PFSK-1 (cell line): ENCODE results near the gene HCRTR2.

Experiments used
- FOXP2 ChIP-seq: optimal IDR thresholded peaks from 2 replicates; pipeline ENCODE3; 2011; ENCODE audit warnings: borderline replicate concordance, control low read depth, inconsistent platforms; ENCODE audit not compliant: insufficient read depth; ENCODE audit errors: extremely low read length, extremely low read depth
- POLR2AphosphoS5 ChIP-seq: IDR thresholded peaks from 2 replicates; pipeline ENCODE4 v1.6.1; 2012; ENCODE audit warnings: low read depth, mild to moderate bottlenecking, control low read depth, low read length, moderate library complexity
- SIN3A ChIP-seq: IDR thresholded peaks from 2 replicates; pipeline ENCODE4 v1.6.1; 2012; ENCODE audit warnings: mild to moderate bottlenecking, low read length, moderate library complexity, borderline replicate concordance; ENCODE audit not compliant: insufficient read depth
- TAF1 ChIP-seq: IDR thresholded peaks from 2 replicates; pipeline ENCODE4 v1.6.1; 2012; ENCODE audit warnings: low read length, control low read depth, borderline replicate concordance; ENCODE audit not compliant: insufficient read depth
- TF ChIP-seq, protein P1 (sequence below), 2 experiments: IDR thresholded peaks; 2 replicates each; pipeline versions ENCODE4 v1.6.1 to v1.8.0; 2011 to 2012; ENCODE audit warnings: low read depth in 2 of 2, low read length in 2 of 2, control low read depth in 1 of 2, inconsistent platforms in 1 of 2, mild to moderate bottlenecking in 1 of 2, moderate library complexity in 1 of 2; ENCODE audit not compliant: insufficient read depth in 1 of 2

The HCRTR2 gene

DNA sequence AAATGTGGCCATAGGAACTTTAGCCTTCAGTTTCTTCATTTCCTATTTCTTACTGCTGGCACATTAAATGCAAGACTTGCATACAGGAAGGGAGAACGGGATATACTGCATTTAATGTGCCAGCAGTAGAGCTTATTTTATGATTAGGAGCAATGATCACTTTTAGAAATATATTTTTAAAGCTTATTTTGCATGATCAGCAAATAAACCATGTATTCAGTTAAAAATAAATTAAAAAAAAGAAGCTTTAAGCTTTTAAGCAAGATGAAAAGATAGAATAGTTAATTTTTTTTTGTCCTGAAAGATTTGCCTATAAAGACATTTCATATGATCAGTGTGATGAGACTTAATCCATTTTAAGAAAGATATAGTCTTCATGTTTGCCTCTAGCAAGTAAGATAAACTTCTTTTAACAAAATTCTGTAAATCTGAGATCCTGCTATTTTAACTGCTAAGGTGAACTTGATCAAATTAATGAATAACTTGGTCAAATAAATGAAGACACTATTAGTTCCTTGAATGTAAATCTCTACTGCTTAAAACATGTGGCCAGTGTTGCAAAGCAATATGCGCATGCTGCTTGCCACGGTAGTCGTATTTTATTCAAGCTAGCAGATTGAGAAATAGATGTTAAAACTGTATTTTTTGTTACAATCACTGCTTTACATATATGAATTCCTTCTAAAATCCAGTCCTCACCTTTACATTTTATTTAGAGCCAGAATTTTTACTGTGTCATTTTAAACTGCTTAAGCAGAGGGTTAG, 36.2 kb upstream of the HCRTR2 start:
- TF ChIP-seq, protein P1, sequence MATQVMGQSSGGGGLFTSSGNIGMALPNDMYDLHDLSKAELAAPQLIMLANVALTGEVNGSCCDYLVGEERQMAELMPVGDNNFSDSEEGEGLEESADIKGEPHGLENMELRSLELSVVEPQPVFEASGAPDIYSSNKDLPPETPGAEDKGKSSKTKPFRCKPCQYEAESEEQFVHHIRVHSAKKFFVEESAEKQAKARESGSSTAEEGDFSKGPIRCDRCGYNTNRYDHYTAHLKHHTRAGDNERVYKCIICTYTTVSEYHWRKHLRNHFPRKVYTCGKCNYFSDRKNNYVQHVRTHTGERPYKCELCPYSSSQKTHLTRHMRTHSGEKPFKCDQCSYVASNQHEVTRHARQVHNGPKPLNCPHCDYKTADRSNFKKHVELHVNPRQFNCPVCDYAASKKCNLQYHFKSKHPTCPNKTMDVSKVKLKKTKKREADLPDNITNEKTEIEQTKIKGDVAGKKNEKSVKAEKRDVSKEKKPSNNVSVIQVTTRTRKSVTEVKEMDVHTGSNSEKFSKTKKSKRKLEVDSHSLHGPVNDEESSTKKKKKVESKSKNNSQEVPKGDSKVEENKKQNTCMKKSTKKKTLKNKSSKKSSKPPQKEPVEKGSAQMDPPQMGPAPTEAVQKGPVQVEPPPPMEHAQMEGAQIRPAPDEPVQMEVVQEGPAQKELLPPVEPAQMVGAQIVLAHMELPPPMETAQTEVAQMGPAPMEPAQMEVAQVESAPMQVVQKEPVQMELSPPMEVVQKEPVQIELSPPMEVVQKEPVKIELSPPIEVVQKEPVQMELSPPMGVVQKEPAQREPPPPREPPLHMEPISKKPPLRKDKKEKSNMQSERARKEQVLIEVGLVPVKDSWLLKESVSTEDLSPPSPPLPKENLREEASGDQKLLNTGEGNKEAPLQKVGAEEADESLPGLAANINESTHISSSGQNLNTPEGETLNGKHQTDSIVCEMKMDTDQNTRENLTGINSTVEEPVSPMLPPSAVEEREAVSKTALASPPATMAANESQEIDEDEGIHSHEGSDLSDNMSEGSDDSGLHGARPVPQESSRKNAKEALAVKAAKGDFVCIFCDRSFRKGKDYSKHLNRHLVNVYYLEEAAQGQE (IDR thresholded peaks at IDR 0.05; ENCODE audit: insufficient read depth in 1 of 2, low read depth in 2 of 2, low read length in 2 of 2): no peak

DNA sequence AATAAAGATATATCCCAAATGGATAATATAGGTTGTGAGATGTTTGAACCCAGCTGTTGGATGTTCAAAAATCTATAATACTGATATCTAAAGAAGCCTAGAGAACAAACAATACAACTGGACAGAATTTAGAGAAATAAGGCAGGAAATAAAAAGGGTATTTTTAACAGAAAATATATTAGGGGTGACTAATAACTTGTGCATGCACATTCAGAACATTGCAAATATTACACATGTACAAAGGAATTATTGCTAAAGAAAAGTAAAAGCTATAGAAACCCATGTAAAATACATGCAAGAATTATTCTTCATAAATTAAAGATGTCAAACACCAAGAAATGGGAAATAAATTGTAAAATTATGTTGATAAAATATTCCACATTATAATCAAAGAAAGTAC, 32.7 kb upstream of the HCRTR2 start:
- no peak for TF ChIP-seq POLR2AphosphoS5
- no peak for TF ChIP-seq SIN3A
- TF ChIP-seq TAF1: no peak
- no peak for TF ChIP-seq FOXP2
- TF ChIP-seq, protein P1 (IDR thresholded peaks at IDR 0.05; ENCODE audit: insufficient read depth in 1 of 2, low read depth in 2 of 2, low read length in 2 of 2): no peak

GRCh38 chr6:55142610-55143009, 31.7 kb upstream of the HCRTR2 start:
- TF ChIP-seq, protein P1 (IDR thresholded peaks at IDR 0.05; ENCODE audit: insufficient read depth in 1 of 2, low read depth in 2 of 2, low read length in 2 of 2): no peak
- TF ChIP-seq POLR2AphosphoS5: no peak
- no peak for TF ChIP-seq FOXP2
- no peak for TF ChIP-seq TAF1
- no peak for TF ChIP-seq SIN3A

DNA sequence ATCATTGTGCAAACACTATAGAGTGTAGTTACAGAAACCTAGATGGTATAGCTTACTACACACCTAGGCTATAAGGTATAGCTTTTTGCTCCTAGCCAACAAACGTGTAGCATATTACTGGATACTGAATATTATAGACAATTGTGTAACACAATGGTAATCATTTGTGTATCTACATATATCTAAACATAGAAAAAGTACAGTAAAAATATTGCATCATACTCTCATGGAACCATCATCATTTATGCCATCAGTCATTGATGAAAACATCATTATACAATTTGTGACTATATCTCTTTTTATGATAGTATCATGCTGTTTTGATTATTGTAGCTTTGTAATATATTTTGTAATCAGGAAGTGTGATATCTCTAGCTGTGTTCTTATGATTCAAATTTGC, 21.0 kb upstream of the HCRTR2 start:
- no peak for TF ChIP-seq SIN3A
- no peak for TF ChIP-seq TAF1
- TF ChIP-seq, protein P1 (IDR thresholded peaks at IDR 0.05; ENCODE audit: insufficient read depth in 1 of 2, low read depth in 2 of 2, low read length in 2 of 2): no peak
- TF ChIP-seq POLR2AphosphoS5: no peak
- TF ChIP-seq FOXP2: no peak

GRCh38 chr6:55167860-55168259, 6.5 kb upstream of the HCRTR2 start:
- no peak for TF ChIP-seq POLR2AphosphoS5
- TF ChIP-seq, protein P1 (IDR thresholded peaks at IDR 0.05; ENCODE audit: insufficient read depth in 1 of 2, low read depth in 2 of 2, low read length in 2 of 2): no peak
- TF ChIP-seq TAF1: no peak
- TF ChIP-seq SIN3A: no peak
- TF ChIP-seq FOXP2: no peak
